ENCODE data around the gene RTP1.

The RTP1 gene

GRCh38 chr3:187243933-187244524 is 46.7 kb downstream of the RTP1 start:
- Mint-ChIP-seq H3K27me3 (no peaks in the 10 kb centered on the region), H3K9me3 (ENCODE audit: low read depth) (peaks cover 5% of the 10 kb centered on the region), H3K27ac (no peak overlapping the region), H3K4me3 (no peak overlapping the region), H3K36me3 (no peaks in the 10 kb centered on the region), H3K4me1 (ENCODE audit: low read depth) (peaks cover 11% of the 10 kb centered on the region)

DNA sequence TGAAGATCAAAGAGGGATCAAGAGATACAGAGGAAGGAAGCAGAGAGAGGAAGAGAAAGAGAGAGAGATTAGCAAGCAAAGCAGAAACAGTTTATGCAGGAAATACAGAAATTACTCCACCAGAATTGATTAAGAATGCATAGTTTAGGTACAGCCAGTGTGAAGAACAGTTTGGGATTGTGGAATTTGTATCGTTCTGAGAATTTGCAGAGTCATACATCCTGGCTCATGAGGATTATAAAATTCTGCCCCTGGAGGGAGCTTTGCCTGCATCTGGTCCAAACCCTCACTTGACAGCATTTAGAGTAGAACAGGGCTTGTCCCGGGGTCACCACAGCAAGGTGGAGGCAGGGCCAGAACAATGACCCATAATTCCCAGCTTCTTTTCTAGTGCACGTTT is 50.1 kb downstream of the RTP1 start:
- no peaks in the 10 kb centered on the region for H3K36me3 Mint-ChIP-seq
- peaks cover 11% of the 10 kb centered on the region for H3K4me1 Mint-ChIP-seq (ENCODE audit: low read depth)
- H3K4me3 Mint-ChIP-seq = peak overlapping the region; percentile 6
- no peaks in the 10 kb centered on the region for H3K9me3 Mint-ChIP-seq (ENCODE audit: low read depth)
- no peaks in the 10 kb centered on the region for H3K27me3 Mint-ChIP-seq
- no peak overlapping the region for H3K27ac Mint-ChIP-seq

Measured in activated naive CD8-positive, alpha-beta T cell (primary cell).